HG03135 (cell line): Measurements from ENCODE around the gene AMER3.
"Not testable (repeated sequence)": the region's sequence is repeated elsewhere in the genome, so short reads cannot be mapped to it uniquely, and the experiment has no call there.

ENCODE experiments used
- ATAC-seq: cut with Tn5 transposase; IDR thresholded peaks from one replicate; pipeline ENCODE4 v1.9.1; 2021; ENCODE audit warnings: mild to moderate bottlenecking, moderate library complexity; ENCODE audit not compliant: unreplicated experiment

Gene AMER3, protein sequence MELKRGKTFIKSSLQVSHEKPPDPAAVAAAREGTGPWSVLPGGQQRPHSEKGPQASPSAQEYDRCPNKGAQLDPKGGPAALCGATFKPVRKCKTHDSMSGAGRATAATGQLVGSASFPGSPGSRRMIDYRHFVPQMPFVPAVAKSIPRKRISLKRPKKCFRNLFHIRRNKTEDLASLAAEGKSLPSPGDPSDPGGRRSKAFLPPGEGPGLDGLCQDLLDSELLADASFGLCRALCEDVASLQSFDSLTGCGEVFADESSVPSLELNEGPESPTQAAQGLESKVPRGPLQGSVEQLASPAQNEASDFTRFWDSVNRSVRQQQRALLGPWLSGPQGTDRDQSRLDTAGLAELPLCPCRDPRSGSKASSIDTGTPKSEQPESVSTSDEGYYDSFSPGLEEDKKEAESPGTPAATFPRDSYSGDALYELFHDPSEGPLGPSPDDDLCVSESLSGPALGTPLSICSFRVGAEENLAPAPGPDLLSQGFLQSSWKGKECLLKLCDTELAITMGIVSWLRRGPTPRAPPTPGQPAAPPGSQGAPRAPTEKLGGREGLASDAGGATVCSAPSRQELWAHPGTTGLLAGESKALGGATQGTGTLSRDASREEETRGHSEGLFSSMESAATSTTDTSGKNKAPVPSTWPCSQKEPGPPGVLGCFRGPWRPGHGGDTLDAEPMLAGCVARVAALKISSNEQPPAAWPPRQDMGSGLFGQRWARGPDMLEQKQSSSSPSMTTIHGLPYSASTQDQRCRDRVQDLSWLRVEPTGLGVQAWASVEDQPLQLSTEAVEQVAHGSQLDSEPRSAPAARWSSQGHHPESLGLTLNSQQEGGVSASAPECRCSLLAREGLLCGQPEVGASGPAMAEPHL

DNA sequence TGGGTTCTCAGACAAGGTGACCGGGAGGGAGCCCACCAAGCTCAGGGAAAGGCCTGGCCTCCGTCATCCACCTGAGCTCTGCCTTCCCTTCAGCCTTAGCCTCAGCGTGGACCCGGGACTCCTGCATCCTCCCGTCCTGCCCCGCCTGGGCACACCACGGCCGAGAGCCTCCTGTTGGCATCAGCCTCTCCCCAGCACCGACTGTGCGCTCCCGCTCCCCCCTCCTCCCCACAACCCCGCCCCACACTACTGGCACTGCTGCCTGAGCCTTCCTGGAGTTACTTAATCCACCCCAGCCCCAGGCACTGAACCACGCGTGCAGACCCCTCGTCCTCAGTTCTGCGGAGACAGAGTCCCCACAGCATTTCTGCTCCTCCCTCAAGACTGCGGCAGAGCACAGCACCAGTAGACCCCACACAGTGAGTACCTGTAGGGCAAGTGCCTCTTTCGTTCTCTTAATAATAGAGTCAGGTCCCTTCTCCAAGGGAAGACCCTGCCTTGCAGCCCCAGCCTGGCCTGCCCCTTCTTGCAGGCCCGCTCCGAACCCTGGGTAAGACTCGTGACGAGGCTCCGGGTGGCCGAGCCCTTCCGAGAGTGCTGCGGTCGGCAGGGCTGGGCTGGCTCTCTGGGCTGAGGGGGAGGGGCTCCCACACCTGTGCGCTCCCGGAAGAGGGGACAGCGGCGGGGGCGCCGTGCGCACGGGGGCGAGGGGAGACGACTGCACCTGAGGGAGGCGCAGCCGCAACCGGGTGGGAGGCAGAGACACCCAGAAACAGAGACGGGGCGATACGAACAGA lies at the start of gene AMER3:
TSS of gene AMER3 (plus strand) at position 285 of the 797 bp plus-strand sequence. CDS start 6,533 bp downstream, outside the sequence.
- ATAC-seq, result no peak

DNA sequence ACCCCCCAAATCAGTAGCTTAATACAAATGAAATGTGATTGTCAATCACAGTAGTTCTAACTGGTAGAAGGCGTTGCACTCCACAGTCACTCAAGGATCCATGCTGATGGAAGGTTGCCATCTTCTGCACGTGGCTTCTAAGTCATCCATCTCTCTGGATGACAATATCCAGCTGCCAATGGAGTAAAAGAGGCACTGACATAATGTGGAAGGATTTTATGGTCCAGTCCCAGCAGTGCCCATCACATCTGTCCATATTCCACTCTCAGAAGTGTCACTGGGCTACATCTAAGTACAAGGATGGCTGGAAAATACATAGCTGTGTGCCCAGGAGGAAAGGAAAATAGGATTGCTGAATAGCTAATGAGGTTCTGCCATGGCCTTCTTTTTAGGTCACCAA lies 40.5 kb upstream of the AMER3 start:
- ATAC-seq, result not testable (repeated sequence)

DNA sequence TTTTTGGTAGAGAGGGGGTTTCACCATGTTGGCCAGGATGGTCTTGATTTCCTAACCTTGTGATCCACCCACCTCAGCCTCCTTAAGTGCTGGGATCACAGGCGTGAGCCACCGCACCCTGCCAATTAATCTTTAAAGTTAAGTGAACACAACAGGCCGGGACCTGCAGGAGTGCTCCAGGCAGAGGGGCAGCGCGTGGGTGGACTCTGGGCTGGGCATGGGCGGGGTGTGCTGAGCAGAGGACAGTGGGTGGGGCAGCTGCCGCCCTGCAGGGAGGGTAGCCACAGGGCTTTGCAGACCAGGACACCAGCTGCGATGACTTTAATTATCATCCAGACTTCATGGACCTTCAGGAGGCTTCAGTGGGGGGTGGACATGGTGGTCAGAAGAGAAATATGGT lies 35.3 kb upstream of the AMER3 start:
- ATAC-seq, result no peak

DNA sequence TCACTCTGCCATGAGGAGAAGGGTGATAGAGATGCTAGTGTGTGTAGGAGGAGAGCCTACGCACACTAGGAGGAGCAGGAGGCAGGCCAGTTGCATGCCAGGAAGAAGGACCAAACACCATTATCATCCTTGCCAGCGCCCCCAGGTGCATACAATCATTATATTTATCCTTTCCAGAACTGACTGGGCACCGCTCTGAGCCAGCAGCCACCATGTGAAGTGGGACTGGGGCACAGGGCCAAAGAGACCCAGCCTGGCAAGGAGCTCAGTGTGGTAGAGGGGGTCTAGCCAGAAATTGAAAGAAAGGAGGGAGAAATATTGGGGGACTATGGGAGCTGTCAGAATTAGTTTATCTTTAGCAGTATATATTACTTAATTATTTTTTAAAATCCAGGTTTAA lies 34.8 kb upstream of the AMER3 start:
- no peak for ATAC-seq

DNA sequence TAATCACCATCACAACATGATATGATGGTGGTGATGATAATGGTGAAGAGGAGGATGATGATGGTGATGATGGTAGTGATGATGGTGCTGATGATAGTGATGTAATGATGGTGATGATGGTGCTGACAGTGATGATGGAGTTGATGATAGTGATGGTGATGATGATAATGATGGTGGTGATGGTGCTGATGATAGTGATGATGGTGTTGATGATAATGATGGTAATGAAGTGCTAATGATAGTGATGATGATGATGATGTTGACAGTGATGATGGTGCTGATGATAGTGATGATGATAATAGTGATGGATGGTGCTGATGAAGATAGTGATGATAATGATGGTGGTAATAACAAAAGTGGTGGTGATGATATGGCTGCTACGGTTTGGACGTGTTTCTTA lies 30.9 kb upstream of the AMER3 start:
- no peak for ATAC-seq

DNA sequence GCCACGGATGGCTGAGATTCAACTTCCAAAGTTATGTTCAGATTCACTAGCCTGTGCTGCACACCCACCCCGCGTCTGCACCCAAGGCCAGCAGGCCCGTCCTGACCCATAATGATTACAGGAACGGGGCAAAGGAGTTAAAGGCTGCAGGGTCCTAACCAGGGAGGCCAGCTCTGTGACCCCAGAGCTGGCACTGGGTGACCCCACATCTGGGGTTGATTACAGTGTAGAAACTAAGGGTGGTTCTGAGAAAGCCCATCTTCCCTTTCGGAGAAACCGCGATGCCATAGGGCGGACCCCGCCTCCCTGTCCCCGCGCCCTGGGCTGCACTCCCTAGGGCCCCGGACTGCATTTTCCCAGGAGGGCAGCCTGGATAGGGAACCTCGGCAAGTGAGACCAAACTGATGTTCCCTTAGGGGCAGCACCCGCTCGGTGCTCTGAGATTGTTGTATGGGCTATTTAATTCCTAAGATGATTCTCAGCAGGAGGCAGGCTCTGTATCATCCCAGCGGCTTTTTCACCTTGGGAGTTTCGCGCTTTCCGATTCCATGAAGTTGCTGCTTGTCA lies 28.6 kb upstream of the AMER3 start:
- no peak for ATAC-seq

DNA sequence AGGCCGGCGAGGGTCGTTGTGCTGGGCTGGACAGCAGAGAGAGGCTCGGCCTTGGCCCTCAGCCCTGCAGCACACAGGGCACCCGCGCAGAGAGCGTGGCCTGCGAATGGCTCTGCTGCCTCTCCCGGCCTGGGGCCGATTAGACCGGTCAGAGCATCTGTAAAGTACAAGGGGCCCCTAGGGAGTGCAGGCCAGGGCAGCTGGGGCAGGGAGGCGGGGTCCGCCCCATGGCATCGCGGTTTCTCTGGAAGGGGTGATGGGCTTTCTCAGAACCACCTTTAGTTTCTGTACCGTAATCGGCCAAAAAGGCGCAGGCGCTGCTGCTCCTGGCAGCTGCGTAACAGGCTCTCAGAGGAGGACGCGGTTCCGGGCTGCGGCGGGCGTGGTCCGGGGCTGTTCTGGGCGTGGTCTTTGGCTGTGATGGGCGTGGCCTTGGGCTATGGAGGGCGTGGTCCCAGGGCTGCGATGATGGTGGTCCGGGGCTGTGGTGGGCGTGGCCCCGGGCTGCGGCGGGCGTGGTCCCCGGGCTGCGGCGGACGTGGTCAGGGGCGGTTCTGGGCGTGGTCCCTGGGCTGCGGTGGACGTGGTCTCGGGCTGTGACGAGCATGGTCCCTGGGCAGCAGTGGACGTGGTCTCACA lies 27.9 kb upstream of the AMER3 start:
- peak; percentile 95 for ATAC-seq

DNA sequence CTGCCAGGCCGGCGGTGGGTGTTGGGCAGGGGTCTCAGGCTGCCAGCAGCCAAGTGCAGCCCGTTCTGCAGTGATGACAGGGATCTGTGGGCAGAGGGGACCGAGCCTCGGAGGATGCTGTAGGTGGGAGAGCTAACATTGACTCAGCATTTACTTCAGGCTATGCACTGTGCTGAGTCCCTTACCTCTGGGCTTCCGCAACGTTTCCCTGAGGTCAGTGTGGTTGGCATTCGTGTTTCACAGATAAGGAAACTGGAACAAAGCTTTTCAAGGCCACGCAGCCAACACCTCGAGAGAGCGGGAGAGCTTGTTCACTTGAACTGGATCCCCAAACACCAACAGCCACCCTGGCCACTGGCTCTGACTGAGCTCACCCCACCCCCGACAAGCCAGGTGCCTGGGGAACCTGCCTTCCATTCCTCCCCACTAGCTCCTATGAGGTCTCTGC lies 27.3 kb upstream of the AMER3 start:
- no peak for ATAC-seq

DNA sequence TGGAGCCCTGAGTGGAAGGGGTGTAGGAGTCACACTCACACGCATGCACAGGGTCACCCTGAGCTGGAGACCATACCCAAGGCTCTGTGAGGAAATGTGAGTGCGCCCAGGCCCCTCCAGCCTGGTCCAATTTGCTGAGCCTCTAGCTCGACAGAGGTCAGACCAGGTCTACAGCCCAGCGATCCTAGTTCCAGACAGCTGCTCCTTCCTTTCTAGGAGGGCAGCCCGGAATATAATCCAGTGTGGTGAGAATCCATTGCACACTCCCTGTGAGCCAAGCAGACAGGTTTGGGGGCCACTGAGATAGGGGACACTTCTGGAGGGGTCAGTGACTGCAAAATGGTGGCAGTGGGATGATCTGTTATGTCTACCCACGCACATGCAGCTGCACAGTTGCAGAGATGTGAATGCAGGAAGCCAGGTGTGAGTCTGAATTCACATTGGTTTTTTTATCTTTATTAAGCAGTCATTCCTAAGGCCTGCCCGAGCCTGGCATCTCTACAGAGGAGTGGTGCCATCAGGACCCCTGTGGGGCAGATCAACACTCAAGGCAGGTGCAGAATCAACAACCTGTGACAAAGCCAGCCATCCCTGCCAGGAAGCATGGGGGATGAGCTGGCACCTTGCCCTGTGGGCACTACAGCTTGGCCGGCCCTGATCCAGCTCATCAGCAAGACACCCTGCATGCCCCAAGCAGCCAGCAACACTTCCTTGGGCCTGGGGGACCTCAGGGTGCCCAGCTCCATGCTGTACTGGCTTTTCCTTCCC lies 26.6 kb upstream of the AMER3 start, which contains the start of gene GPR148:
TSS of gene GPR148 (plus strand) at position 522 of the 768 bp plus-strand sequence. CDS start at position 604, 82 bp downstream.
- ATAC-seq, result no peak

DNA sequence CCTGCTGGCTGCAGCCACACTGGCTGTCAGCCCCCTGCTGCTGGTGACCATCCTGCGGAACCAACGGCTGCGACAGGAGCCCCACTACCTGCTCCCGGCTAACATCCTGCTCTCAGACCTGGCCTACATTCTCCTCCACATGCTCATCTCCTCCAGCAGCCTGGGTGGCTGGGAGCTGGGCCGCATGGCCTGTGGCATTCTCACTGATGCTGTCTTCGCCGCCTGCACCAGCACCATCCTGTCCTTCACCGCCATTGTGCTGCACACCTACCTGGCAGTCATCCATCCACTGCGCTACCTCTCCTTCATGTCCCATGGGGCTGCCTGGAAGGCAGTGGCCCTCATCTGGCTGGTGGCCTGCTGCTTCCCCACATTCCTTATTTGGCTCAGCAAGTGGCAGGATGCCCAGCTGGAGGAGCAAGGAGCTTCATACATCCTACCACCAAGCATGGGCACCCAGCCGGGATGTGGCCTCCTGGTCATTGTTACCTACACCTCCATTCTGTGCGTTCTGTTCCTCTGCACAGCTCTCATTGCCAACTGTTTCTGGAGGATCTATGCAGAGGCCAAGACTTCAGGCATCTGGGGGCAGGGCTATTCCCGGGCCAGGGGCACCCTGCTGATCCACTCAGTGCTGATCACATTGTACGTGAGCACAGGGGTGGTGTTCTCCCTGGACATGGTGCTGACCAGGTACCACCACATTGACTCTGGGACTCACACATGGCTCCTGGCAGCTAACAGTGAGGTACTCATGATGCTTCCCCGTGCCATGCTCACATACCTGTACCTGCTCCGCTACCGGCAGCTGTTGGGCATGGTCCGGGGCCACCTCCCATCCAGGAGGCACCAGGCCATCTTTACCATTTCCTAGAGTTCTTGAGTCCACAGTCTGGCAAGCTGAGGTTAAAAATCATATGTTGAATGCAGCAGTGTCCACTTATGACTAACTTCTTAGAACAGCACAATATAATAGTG lies 25.7 kb upstream of the AMER3 start:
- ATAC-seq, result no peak

DNA sequence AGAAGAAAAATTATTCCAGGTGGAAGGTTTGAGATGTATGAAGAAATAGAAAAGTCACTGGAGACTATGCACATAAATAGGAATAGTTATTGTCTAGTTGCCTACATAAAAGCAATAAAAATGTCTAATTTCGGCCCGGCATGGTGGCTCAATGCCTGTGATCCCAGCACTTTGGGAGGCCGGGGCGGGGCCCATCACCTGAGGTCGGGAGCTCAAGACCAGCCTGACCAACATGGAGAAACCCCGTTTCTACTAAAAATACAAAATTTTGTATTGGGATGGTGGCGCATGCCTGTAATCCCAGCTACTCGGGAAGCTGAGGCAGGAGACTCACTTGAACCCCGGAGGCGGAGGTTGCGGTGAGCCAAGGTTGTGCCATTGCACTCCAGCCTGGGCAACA lies 23.1 kb upstream of the AMER3 start:
- ATAC-seq, result not testable (repeated sequence)

DNA sequence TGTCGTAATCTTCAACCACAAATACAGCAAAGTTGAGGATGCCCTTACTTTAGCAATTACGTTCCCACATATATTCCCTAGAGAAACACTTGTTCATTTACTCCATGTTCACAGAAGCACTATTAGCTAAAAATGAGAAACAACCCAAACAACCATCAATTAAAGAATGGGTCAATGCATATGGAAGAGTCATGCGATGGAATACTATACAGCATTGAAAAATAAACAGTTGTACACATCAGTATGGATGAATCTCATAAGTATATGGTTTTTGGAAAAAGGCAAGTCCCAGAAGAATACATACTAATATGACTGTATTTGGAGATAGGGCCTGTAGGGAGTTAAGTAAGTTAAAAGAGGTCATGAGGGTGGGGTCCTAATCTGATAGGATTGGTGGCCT lies 20.1 kb upstream of the AMER3 start:
- no peak for ATAC-seq

DNA sequence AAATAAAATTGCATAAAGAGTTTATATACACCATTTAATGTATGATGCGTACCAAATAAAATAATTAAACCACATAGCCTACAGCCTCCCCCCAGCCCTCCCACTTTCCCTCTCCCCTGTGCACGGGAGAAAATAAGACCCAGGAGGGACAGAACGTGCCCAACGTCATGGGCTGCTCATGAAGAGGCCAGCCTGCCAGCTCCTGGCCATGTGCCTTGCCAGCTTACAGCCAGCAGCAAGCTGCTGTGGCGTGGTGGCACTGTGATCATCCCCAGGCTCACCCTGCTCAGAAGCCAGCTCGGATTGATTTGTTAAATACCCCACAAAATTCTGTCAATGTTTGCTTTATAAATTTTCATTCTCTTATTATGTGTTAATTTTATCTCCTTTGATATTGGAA lies 18.9 kb upstream of the AMER3 start:
- no peak for ATAC-seq

DNA sequence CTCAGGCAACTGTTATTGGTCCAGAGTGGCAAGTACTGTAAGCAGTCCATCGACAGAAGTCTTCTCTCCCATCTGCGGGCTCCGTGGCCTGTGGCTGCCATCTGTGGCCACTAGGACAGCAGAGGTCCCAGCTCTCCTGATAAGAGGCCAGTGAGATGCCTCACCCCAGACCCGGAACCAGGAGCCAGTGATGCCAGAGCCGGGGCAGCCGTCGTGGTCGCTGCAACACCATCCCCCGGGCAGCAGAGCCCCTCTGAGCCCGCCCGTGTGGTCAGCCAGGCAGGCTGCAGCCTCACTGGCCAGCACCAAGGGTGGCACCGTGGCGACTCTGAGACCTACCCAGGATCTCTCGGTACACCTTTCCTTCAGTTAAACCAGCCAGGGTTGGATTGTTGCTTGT lies 17.7 kb upstream of the AMER3 start:
- ATAC-seq, result no peak

DNA sequence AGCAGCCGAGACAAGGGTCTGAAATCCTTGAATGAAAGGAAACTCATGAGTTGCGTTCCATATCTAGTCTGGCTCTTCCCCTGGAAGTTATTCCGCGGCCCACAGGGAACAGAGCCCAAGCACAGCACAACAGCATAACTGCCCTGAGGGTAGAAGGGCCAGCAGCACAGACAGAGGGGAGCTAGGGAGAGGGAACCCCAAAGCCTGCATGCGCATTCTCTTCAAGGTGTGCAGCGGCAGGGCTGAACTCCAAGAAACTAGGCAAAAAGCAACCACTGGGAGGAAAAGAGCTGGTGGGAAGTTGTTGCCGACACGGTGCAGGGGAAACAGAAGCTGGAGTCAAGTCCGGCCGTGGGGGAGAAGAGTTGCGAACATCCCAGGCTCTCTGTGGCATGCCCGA lies 14.7 kb upstream of the AMER3 start:
- no peak for ATAC-seq

DNA sequence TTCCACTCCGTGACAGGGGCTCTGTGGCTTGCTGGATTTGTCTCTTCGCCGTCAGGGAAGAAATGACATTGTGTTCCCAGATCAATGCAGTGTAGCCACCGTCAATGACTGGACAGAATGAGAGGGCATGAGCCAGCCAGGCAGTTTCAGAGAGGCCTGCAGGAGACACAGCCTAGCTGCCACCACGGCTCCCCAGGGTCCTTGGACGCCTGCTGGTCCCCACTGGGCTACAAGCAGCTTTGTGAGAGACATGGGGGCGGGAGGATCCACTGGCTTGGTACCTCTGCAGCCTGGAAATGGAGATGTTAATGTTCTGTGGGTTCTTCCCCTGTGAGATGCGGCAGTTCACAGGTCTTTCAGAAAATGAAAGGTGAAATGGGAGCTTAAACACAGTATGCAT lies 12.1 kb upstream of the AMER3 start:
- no peak for ATAC-seq

DNA sequence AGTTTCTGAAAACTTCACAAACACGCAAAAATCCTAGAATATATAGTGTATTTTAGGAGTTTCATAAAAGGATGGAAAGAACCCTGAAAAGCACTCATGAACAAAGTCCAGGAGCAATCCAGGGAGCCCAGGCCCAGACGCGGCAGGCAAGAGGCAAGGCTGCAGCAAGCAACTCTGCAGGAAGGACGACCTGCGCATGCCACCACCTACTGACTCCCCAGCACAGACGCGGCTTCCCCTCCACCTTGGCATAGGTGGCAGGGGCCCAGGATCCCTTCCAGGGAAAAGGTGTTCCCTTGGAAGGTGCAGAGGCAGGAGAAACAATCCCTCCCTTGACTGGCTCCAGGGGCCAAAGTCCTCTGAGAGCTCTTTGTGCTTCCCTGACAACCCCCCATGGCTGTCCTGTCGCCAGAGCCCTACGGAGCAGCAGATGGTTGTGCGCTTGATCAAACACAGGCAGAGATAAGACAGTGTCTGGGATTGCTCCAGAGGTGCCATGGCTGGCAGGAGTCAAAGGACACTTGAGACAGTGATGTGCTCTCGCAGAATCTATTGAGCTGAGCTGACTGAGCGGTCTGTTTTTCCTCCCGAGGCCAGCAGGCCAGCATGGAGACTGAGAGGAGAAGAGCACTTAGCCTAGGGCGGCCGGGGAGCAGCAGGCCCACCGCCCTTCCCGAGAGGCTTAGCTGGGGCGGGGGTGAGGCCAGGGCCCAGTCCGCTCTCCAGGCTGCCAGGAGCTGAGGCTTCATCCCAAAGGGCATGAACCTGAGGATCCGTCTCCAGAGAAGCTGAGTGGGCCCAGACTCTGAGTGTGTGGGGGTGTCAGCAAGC lies 10.8 kb upstream of the AMER3 start:
- ATAC-seq, result no peak
